ENCODE data around the gene RHOT1.

RHOT1 gene

GRCh38 chr17:32269377-32269776, 127.1 kb downstream of the RHOT1 start:
- DNase-seq (ENCODE audit: low read depth), result no peak

DNA sequence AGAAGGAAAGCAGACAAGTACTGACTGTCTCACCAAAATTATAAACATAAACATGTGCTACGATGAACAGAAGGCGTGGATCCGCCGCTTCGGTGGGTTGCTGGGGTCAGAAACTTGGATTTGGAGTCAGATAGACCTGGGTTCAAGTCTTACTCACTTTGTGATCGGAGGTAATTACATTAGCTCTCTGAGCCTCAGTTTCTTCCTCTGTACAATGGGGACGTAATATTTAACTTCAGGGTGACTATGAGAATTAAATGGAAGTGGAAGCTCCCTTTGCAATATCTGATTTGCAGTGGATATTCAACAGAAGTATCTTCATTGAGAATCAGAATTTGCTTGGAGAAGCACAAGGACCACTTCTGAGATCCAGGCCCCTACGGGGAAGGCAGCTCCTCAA, 129.5 kb downstream of the RHOT1 start:
- DNase-seq (ENCODE audit: low read depth), result no peak

DNA sequence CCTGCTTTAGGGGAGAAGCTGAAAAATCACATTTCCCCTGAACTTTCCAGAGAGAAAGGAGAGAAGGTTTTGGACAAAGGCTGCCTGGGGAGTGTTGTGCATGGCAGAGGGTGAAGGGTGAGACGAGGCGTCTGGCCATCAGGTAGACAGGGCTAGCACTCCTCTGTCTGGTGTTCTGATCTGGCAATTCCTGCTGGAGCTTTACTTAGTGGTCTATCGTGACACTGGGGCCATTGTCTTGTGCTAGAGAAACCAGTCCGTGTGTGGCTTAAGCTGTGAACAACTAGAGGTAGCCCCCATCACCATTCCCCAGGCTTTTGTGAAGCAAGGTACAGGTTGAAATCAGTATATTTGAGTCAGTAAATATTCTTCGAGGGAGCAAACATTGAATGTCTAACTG, 131.8 kb downstream of the RHOT1 start:
- no peak for DNase-seq (ENCODE audit: low read depth)

GRCh38 chr17:32274643-32275042, 132.3 kb downstream of the RHOT1 start:
- DNase-seq (ENCODE audit: low read depth), result no peak

Data from GM04503 (cell line).